KOPT-K1 (cell line): Measurements from ENCODE around the gene VPS41.
A peak's percentile ranks its signal among the peaks of the same experiment; 100 is the strongest.
"Not testable (repeated sequence)": the region's sequence is repeated elsewhere in the genome, so short reads cannot be mapped to it uniquely, and the experiment has no call there.

ENCODE experiments used
- H3K27ac ChIP-seq: fragments of 200-600 bp; sonication (generic); 2 replicates; pipeline ENCODE4 v1.5.1; 2016; ENCODE audit warnings: antibody characterized with exemption, mild to moderate bottlenecking, low read depth, low read length; ENCODE audit not compliant: poor library complexity, severe bottlenecking
- H3K36me3 ChIP-seq: fragments of 200-600 bp; sonication (generic); 2 replicates; pipeline ENCODE4 v1.5.1; 2017; ENCODE audit warnings: antibody characterized with exemption, mild to moderate bottlenecking, low read length, moderate library complexity; ENCODE audit not compliant: insufficient read depth
- H3K9me3 ChIP-seq: fragments of 200-600 bp; sonication (generic); 2 replicates; pipeline ENCODE4 v1.5.1; 2017; ENCODE audit warnings: antibody characterized with exemption, low read length, mild to moderate bottlenecking; ENCODE audit not compliant: insufficient read depth, poor library complexity, severe bottlenecking

Gene VPS41

DNA sequence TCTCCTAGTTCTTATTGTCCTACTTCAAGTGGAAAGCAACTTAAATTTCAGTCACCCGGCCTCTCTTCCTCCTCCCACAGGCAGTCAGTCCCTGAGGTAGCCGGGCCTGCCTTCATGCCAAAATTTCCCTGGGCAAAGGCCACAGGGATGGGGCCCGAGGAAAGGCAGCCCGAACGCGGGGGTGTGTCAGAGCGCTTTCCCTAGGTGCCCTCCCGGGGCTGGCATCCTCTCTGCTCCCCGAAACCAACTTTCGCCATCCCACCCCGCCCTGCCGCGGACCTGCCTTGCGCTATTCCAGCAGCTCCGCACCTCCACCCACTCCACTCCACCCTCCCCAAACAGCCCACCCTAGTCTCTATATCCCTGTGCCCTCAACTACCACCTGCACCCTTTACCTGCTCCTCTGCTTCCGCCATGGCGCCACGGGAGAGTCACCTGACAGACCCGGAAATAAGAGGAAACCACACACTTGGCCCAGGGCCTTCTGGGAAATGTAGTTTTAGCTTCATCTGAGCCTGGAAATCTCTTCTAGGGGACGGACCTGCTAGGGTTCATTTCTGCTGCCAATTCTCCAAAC is at the start of gene VPS41:
Gene VPS41, minus strand, starts transcription at position 433 of the 577 bp plus-strand sequence. Its CDS starts 17 bp downstream, at position 416.
- Histone ChIP-seq H3K36me3 (no peaks in the 10 kb centered on the region), H3K9me3 (no peaks in the 10 kb centered on the region), H3K27ac (peak within 1 kb of the TSS; percentile 45)

DNA sequence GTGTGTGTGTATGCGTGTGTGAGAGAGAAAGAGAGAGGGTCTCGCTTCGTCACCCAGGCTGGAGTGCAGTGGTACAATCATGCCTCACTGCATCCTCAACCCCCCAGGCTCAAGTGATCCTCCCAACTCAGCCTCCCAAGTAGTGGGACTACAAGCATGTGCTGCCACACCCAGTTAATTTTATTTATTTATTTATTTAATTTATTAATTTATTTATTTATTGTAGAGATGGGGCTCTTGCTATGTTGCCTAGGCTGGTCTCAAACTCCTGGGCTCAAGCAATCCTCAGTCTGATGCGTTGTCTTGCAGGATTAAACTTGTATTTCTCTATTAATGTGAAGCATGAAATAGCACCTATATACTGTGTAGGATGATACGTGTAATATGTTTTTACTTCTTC is 46.9 kb upstream of the VPS41 start:
- Histone ChIP-seq H3K27ac (no peak overlapping the region), H3K9me3 (no peaks in the 10 kb centered on the region), H3K36me3 (no peaks in the 10 kb centered on the region)

DNA sequence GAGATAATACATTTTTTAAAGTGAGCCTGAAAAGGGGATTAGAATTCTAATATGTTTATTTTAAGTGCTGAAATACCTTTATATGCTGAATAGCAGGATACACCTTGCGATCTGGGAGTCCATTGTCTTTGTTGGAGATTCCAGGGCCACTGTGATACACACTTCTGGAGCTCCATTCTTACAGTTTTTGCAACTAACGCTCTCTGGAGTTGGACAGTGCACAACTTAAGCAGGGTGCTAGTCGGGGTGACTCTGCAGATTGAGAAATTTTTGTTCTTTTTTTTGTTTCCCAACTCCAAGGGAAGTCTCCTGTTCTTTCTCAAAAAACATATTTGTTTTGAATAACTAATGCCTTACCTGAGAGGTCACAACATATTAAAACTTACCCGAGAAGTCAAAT is 45.0 kb upstream of the VPS41 start:
- no peaks in the 10 kb centered on the region for H3K9me3 ChIP-seq
- H3K27ac ChIP-seq = no peak overlapping the region
- H3K36me3 ChIP-seq = no peaks in the 10 kb centered on the region

DNA sequence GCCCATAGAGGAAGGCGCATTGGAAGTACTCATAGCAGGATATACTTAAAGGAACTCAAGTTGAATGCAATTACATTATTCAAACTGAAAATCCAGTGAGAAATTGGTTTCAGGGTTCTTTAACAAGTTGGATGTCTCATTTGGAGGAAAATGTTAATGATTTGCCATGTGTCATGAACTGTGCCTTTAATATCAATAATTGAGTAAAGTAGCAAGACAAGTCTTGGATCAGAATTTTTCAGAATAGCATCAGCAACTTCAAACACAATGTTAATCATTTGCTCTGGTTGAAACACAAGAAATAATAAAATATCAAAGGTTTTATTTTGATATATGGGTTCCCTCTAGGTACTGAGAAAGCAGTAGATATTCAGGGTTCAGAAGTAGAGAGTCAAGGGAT is 44.2 kb upstream of the VPS41 start:
- Histone ChIP-seq H3K27ac (no peak overlapping the region), H3K9me3 (no peaks in the 10 kb centered on the region), H3K36me3 (no peaks in the 10 kb centered on the region)

DNA sequence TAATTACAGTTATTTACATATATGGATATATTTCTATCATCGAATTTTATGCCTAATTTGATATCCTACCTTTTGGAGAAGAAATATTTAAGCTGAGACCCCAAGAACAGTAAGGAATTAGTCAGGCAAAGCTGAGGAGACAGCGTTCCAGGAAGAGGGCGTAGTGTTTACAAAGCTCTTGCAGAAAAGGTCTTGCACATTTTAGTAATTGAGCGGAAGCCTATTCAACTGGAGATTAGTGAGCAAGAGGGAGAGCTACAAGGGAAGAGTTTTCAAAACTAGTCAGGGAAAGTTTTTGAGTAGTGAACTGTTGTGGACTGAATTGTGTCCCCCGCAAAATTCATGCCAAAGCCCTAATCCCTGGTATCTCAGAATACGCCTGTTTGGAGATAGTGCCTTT is 42.2 kb upstream of the VPS41 start:
- H3K9me3 ChIP-seq = no peaks in the 10 kb centered on the region
- H3K36me3 ChIP-seq = no peaks in the 10 kb centered on the region
- H3K27ac ChIP-seq = no peak overlapping the region

DNA sequence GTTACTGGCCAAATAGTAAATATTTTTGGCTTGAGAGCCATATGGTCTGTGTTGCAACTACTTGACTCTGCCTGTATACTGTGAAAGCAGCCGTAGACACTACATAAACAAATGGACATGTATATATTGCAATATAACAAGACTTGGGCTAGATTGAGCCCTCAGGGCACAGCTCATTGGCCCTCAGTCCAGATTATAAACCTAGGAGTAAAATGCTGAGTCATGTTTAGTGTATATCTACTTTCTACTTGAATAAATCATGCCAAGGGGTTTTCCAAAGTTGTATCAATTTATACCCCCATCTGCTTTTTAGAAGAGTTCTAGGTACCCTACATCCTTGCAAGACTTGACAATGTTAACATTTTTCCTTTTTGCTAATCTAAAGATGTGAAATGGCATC is 41.3 kb upstream of the VPS41 start:
- Histone ChIP-seq H3K9me3 (no peaks in the 10 kb centered on the region), H3K36me3 (no peaks in the 10 kb centered on the region), H3K27ac (no peak overlapping the region)

DNA sequence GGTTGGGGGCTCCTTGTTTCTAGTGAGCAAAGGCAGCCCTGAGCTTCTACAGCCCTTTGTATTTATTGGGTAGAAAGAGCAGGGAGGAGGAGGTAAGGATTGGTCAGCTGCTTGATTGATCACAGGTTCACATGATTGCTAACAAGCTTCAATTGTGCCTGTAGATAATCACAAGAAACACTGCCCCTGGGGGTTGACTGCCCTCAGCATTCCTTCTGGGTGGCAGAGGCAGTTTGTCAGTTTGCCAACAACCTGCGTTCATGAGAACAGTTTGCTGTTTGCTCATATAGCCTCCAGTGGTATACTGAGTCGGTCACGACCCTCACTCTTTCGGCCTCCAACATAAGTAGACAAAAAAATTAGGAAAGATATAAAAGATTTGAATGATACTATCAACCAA is 38.5 kb upstream of the VPS41 start:
- H3K27ac ChIP-seq, H3K36me3 ChIP-seq, H3K9me3 ChIP-seq: not testable (repeated sequence)

DNA sequence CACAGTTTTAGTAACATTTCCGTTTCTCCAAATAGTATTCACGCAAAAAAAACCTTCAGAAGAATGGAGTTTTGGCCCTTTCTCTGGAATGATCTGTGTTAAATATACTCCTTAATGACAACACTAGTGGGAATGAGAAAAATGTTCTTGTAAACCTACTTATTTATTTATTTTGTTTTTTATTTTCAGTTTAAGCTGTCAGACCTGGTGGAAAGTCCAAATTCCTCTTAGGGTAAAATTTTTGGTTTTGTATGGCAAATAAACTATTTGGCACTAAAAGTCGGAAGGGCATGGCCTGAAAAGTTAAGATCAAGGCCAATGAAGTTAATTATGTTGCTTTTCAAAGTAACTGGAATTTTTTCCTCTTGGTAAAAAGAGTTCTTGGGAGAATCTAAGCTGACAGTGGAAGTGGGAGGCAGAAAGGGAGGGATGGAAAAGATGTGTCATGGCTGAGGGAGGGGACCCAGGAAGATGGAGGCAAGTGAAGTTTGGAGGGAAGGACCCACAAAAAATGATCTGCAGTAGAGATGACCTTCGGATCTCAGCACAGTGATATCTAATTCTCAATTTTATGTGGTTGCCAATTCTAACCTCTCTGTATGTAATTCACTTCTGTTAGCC is 33.5 kb upstream of the VPS41 start:
- Histone ChIP-seq H3K27ac (no peak overlapping the region), H3K9me3 (no peaks in the 10 kb centered on the region), H3K36me3 (no peaks in the 10 kb centered on the region)

DNA sequence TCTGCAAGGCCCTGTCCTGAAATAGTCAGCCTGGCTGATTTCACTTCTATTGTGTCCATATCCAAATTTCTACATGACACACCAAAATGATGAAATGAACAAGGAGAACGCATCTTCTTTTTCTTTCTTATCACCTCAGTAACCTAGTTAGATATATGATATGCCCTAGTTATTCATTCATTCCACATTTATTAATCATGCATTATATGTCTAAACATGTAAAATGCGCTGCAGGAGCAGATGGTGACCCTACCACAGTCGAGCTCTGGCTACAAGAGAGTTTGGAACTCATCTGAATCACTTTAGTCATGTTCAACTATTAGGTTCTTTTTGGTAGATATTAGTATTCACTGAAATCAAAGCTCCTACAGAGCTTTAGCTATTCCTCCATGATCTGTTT is 31.8 kb upstream of the VPS41 start:
- Histone ChIP-seq H3K27ac (no peak overlapping the region), H3K36me3 (no peaks in the 10 kb centered on the region), H3K9me3 (no peaks in the 10 kb centered on the region)

DNA sequence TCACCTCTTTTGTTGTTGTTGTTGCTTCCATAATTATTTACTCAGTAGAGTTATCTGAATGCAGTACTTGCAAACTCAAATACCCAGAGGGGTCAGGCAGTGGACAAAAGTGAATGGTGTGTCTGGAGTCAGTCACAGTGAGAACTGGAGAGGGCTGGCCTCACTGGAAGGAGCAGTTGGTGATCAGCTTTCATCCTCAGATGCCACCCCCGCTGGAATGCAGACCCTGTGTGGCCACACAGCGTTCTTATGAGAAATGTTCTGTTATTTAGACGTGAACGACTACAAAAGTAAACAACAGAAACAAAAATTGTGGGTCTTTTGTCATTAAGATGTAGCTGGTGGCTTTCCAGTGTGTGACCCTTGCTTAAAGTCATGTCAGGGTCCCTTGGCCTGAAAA is 29.6 kb upstream of the VPS41 start:
- Histone ChIP-seq H3K27ac (no peak overlapping the region), H3K9me3 (no peaks in the 10 kb centered on the region), H3K36me3 (no peaks in the 10 kb centered on the region)

DNA sequence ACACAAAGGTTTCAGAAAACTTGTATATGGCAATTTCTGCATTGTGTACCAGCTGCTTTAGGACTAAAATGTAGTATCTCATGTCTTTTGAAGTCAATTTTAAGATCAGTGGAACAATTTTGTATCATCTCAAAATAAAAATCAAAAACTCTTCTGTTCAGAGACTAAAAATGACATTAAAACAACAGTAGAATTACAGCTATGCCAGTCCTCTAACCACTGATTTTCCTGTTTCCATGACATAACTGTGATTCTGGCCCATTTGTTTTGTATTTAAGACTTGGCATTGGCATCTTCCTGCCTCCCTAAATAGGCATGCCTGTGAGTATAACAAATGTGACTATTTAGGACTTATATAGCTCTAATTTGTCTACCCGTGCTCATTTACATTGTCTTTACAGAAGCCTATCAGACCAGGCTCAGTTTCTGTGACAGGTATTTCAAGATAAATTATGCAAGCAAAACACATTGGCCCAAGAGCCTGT is 29.1 kb upstream of the VPS41 start:
- H3K27ac ChIP-seq = no peak overlapping the region

DNA sequence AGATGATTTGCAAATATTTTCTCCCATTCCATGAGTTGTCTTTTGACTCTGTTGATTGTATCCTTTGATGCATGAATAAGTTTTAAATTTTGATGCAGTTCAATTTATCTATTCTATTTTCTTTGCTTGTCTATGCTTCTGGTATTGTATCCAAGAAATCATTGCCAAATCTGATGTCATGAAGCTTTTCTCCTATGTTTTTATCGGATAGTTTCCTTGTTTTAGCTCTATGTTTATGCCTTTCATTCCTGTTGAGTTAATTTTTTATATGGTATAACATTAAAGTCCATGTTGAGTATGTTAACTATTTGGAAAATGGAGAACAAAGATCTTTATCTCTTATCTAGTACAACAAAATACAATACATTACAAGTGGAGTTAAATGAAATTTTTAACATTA is 27.6 kb upstream of the VPS41 start:
- H3K27ac ChIP-seq = no peak overlapping the region
- H3K36me3 ChIP-seq = no peaks in the 10 kb centered on the region
- H3K9me3 ChIP-seq = no peaks in the 10 kb centered on the region

More for the DNA sequence above, 29.1 kb upstream of the VPS41 start:
- H3K9me3 ChIP-seq = no peaks in the 10 kb centered on the region
- no peaks in the 10 kb centered on the region for H3K36me3 ChIP-seq

DNA sequence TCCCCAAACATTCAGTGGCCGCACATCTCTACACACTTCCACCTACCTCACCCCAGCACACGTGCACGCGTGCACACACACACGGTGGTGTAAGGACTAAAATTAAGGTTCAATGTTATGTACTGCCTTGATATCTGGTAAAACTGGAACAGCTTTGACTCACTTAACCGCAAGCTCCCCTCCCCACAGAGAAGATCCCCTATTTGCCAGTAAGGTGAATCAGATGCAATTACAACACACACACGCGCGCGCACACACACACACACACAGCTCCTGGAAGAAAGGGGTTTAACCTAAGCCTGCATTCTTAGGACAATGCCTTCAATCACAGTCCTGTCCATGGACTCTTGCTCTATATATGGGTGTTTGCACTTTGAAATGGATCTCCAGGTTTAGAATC is 25.5 kb upstream of the VPS41 start:
- H3K36me3 ChIP-seq = no peaks in the 10 kb centered on the region
- H3K27ac ChIP-seq = no peak overlapping the region
- H3K9me3 ChIP-seq = no peaks in the 10 kb centered on the region

DNA sequence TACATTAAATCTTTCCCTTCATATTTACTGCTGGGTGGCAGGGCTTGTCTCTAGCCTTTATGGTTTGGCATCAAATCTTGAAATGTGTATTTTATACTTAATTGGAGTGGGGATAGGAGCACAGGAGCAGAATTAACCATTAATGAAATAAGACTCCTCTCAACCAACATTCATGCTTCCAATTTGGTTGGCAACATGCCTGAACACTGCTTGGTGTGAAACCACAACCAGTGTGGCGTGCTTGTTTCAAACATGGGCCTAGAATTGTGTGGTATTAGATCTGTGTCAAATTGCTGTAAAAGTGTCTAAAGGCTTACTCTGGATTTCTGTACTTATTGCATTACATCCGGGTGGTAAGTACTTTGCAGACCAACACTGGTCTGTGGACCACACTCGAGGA is 25.1 kb upstream of the VPS41 start:
- Histone ChIP-seq H3K9me3 (no peaks in the 10 kb centered on the region), H3K27ac (no peak overlapping the region), H3K36me3 (no peaks in the 10 kb centered on the region)

DNA sequence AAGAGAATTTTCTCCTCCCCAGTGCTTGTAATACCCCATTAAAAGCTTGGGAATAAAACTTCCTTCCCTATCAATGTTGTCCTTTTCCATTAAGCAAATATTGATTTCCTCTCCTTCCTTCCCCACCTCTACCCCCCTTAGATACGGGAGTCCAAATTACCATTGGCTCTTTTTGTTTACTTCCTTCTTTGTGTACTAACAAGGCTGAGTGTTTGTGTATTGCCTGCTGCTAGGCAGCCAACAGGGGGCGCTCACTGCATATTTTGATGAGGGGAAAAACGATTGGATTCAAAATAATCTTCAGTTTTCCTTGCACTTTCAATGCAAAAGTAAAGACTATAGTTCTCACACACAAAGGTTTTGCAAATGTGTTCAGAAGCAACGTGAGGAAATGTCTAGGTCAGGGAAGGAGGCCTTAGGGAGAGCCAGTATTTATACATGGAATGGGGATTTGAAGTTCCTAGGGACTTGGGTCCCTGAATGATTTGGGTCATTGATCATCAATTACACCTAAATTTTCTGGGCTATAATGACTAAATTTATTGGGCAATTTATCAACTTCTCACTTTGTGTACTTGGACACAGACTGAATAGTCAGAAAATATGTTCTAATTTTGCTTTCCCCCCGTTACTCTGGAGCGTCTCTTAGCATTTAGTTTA is 23.6 kb upstream of the VPS41 start:
- Histone ChIP-seq H3K9me3 (no peaks in the 10 kb centered on the region), H3K27ac (no peak overlapping the region), H3K36me3 (no peaks in the 10 kb centered on the region)
